ENCODE measurements around the gene LIN37.
"Not testable (repeated sequence)": the region's sequence is repeated elsewhere in the genome, so short reads cannot be mapped to it uniquely, and the experiment has no call there.

Gene LIN37

GRCh38 chr19:35752746-35753350 is 4.5 kb downstream of the LIN37 start:
- no peak for DNase-seq (ENCODE audit: low read depth in 2 of 2)

GRCh38 chr19:35753634-35754369 is 5.4 kb downstream of the LIN37 start:
- no peak for DNase-seq (ENCODE audit: low read depth in 2 of 2)

GRCh38 chr19:35754370-35755130 is 6.2 kb downstream of the LIN37 start:
- no peak for DNase-seq (ENCODE audit: low read depth in 2 of 2)

GRCh38 chr19:35755131-35755549 is 6.8 kb downstream of the LIN37 start:
- DNase-seq (ENCODE audit: low read depth in 2 of 2) = no peak

GRCh38 chr19:35755550-35756376 is 7.4 kb downstream of the LIN37 start:
- peak; percentile 40 to 43 for DNase-seq (ENCODE audit: low read depth in 2 of 2)

- DNase-seq (ENCODE audit: low read depth in 2 of 2) = no peak
Observed at GRCh38 chr19:35756377-35757230, 8.2 kb downstream of the LIN37 start, which contains the start of gene HSPB6. Gene HSPB6, minus strand, starts transcription at chr19:35757029. Its CDS starts 21 bp downstream, at chr19:35757008.

- peak in 1 of 2 donors; percentile 17 for DNase-seq (ENCODE audit: low read depth in 2 of 2)
Observed at GRCh38 chr19:35757231-35757748, 8.9 kb downstream of the LIN37 start.

GRCh38 chr19:35757749-35758608 is 9.6 kb downstream of the LIN37 start, which contains the start of gene PROSER3:
Gene PROSER3, plus strand, starts transcription at chr19:35758176. Its CDS starts 40 bp downstream, at chr19:35758216.
- DNase-seq (ENCODE audit: low read depth in 2 of 2) = peak; percentile 97

- no peak for DNase-seq (ENCODE audit: low read depth in 2 of 2)
Observed at GRCh38 chr19:35759697-35760096, 11.3 kb downstream of the LIN37 start.

- DNase-seq (ENCODE audit: low read depth in 2 of 2) = no peak
Observed at GRCh38 chr19:35760711-35761349, 12.5 kb downstream of the LIN37 start.

GRCh38 chr19:35764432-35765315 is 16.3 kb downstream of the LIN37 start:
- no peak for DNase-seq (ENCODE audit: low read depth in 2 of 2)

- DNase-seq (ENCODE audit: low read depth in 2 of 2) = no peak
Observed at GRCh38 chr19:35766571-35767104, 18.3 kb downstream of the LIN37 start.

GRCh38 chr19:35767288-35768081 is 19.1 kb downstream of the LIN37 start:
- no peak for DNase-seq (ENCODE audit: low read depth in 2 of 2)

GRCh38 chr19:35768082-35768421 is 19.7 kb downstream of the LIN37 start:
- no peak for DNase-seq (ENCODE audit: low read depth in 2 of 2)

- DNase-seq (ENCODE audit: low read depth in 2 of 2) = not testable (repeated sequence)
Observed at GRCh38 chr19:35772362-35772761, 24.0 kb downstream of the LIN37 start.

GRCh38 chr19:35773020-35773806 is 24.8 kb downstream of the LIN37 start:
- DNase-seq (ENCODE audit: low read depth in 2 of 2) = no peak
